Measurements from ENCODE around the gene BIRC7.
A peak's percentile ranks its signal among the peaks of the same experiment; 100 is the strongest.

The BIRC7 gene

DNA sequence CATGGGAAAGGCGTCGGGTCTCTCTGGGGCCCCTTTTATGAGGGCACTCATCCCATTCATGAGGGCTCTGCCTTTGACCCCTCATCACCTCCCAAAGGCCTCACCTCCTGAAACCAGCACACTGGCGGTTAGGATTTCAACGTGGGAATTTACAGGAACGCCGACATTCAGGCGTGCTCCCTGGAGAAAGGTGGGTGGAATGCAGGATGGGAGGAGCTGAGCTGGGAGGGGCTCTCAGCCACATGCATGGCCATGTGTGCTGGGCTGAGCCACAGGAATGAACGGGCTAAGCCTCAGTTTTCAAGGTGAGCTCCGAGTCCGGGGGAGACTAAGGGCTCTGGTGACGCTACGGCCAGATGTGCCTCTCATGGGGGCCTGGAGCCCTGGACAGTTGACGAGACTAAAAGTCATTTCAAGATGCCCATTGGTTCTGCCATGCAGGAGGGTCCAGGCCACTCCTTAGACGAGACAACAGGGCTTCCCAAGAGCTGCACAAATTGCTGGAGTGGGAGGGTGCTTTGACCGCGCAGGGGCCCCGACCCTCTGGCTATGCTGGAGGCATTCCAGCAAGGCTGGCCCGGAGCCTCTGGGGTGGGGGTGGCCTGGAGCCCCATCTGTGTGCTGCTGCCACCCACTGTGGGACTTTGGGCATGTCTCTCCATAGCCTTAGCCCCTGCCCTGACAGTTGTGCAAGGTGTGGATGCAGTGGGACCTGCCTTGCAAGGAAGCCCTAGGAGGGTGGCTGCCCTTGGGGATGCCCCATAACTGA is 33.1 kb downstream of the BIRC7 start:
- no peak for DNase-seq

DNA sequence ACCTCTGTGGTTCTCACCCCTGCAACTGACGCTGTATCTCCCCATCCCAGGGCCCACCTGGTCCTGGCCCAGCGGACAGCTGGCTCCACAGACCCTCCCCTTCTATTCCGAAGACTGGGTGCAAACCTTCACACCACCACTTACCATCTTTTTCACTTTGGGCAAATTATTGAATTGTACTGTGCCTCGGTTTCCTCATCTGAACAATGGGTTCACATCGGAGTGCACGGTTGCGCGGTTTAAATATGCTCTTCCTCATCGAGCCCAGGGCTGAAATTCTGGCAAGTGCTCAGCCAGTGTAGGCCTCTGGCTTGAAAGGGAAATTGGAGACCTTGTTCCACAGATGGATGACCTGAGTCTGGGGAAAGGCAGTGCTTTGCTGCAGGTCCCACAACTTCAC is 34.0 kb downstream of the BIRC7 start:
- no peak for DNase-seq

DNA sequence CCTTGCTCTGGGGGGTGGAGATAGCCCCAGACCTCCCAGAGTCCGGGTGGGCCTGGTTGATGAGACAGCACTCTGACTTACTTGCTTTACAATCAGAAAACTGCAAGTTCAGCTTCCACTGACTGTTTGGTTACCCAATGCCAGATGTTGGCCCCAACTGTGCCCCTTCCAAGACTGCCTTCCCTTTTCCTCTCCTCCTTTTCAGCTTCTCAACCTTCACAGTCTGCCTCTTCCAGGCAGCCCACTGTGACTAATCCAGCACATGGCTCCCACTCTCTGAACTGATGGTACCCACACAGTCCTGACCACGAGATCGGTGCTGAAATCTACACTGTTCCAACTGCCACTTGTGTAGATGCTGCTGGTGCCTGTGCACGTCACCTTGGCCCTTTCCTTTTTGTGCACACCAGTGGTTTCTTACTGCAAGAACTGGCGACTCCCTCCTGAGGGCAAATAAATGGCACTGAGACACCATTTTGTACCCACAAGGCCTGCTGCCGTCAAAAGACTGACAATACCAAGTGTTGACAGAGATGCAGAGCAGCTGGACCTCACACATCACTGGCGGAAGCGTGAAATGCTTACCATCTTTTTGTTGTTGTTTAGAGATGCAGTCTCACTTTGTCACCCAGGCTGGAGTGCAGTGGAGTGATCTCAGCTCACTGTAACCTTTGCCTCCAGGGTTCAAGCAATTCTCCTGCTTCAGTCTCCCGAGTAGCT is 35.1 kb downstream of the BIRC7 start:
- DNase-seq = no peak

DNA sequence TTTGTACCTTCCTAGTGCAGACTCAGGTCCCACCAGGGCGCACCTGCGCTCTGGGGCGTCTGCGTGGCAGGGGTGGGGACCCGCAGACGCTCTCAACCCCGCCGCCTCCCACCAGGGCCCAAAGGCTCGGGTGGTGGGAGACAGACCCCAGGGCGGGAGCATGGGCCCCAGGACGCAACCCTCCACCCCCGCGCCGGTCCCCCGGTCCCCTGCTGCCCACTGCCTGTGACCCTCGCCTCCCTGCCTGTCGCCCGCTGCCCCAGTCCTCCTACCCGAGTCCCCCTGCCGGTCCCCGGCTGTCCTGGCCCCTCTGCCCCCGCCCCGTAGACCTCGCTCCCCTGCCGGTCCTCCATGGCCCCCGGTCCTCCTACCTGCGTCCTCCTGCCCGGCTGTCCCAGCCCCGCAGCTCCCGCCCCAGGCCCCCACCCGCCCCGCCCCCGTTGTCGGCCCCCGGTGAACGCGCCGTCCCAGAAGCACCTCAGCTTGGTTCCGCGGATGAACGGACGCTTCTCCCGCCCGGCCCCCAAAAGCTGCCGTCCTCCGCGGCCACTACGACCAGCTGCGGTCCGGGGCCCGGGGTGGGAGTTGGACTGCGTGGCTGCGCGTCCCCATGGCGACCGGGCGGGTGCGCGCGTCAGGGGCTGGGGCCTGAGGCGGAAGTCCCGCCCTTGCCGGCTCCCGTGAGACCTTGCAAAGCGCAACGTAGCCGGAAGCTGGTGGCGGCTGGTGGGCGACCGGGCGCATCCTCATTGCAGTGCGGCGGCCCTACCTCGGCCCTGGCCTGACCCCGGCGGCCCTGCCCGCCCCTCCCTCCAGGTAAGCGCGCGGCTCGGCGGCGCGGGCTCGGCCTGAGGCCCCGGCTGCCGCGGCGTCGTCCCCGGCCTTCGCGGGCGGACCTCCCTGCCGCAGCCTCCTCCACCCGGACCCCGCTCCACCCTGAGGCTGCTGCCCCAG is 36.7 kb downstream of the BIRC7 start, which contains the start of gene ARFGAP1:
ARFGAP1 (plus strand) TSS at position 709 of the 954 bp plus-strand sequence. CDS start 2,768 bp downstream, outside the sequence.
- peak; percentile 84 for DNase-seq

DNA sequence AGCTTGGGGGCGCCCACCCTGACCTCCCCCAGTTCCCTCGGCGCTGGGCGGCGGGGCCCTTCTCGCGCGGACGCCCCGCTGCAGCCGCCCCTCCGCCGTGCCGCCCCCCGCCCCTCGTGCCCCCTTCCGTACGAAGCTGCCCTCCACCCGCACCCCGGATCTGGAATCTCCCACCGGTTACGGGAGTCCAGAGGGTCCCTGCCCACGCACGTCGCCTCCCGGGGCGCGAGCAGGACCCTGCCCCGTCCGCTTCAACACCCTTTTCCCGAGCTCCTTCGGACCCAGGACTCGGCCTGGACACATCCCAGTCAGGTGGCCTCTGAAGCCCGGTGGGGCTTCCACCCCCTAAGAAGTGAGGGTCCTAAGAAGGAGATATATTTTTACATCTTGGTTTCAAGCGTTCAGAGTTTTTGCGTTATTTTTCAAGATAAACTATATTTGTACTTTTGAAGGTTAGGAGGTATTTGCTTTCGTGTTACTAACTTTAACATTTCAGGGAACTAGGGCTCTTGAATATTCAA is 37.4 kb downstream of the BIRC7 start:
- DNase-seq = no peak

DNA sequence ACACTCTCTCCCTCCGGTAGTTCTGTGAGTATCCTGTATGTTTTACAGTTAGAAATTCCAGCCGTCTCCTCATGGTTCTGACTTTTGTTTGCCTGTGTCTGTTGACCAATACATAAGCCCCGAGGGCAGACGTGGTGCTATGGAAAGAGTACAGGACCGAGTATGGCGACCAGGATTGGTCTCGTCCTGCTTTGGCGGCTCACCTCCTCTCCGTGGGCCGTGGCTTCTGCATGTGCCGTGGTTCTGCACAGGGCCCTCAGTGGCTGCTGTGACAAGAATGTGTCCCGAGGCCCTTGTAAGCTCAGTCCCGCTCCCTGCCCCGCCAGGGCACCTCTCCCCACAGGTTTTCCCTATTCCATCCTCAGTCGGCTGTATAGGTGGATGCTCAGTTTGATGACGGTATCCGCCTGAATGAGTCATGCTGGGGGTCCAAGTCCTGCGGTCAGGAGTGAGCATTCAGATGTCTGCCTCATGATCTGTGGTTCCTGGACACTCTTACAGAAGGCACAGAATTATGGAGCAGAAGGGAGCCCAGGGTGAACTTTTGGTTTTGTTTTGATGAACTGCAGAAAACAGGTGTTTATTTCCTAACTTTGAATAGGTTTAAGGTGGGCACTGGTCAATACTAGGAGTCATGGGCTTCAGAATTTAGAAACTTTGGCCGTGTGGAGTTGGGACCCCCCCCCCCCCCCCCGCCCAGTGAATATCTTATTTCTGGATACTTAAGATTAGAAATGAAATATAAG is 38.1 kb downstream of the BIRC7 start:
- DNase-seq = no peak

DNA sequence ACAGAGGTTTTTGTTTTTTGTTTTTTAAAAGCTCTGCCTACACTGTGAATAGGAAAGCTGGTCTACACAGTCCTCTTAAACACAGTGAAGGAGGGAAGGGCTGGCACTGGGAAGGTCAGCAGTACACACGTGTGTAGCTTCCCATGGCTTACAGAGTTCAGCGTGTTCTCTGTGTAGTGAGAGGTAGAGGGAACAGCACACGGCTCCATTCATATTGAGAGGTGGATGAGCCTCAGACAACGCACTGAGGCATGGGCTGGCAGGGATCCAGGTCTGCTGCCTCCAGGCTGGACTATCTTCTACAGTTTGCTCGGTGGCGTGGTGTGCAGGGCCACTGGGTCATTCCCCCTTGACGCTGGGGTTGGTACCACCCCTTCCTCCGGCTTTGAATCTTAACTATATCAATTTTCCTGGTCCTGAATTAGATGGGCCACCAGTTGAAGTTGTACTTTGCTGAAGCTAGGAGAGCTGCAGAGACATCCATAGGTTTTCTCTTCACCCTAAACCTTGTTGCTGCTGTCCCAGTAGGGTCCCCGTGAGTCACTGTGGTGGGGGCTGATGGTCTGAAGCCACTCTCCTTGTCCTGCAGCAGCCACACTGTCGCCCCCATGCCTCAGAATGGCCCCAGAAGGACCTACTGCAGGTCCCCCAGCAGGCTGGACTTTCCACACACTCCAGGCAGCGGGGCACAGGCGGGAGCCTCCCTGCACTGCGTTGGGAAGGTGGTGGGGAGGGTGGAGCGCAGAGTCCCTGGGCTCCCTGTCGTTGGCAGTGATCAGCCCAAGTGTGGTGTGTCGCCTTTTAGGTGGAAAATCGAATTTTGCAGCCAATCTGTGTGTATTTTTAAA is 38.9 kb downstream of the BIRC7 start:
- no peak for DNase-seq

DNA sequence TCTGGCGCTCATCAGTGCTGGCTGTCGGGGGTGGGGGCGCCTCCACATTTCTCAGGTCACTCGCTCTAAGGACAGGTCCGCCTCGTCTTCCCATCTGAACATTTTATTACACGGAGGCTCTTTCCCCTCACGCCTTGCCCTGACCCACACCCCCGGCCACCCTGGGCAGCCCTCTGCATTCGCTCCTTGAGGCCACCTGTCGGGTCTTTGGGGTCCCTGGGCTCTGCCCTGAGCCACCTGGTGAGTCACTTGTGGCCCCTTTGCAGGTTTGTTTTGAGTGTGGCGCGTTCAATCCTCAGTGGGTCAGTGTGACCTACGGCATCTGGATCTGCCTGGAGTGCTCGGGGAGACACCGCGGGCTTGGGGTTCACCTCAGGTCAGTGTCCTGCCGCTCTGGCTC is 40.1 kb downstream of the BIRC7 start:
- DNase-seq = no peak

DNA sequence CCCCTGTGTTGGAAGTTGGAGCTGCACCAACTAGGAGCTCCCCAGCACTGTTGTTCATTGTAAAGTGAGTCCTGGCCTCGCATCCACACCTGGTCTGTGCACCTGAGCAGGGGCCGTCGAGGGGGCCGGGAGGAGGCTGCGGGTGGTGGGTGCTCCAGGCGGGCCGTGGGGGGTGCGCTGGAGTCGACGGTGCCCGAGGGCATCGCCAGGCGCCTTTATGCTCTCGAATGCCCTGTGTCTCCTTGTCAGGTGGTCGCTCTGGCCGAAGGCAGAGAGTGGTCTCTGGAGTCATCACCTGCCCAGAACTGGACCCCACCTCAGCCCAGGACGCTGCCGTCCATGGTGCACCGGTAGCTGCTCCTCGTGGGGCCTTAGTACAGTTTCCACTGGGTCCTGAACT is 41.3 kb downstream of the BIRC7 start:
- no peak for DNase-seq

DNA sequence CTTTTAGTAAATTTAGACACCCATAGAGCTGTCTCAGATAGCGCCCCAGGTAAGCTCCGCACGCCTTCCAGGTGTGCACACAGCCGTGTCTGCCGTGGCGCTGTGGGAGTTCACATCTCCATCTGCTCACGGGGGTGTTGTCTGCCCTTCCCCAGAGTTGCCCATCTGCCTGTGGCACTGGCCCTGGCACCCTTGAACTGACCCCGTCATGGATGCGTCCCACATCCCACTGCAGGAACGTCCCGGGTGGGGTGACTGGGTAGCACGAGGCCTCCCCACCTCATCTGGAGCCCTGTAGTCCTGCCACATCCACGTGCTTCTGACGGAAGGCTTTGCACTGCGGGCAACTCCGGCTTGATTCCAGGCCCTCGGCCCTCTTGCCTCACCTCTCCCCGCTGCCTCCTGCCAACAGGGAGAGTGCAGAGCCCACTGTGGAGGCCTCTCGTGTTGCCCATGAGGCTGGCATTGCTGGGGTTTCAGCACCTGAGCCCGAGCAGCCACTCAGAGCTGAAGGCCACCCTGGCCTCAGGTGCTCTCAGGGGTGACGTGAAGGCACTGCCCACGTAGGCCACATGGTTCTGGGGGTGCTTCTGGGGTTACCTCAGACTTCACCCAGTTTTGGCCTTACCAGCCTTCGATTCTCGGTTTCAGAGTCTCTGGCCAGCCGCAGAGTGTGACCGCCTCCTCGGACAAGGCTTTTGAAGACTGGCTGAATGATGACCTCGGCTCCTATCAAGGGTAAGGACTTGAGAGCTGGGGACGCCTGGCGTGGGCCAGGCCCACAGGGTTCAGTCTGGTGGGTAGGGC is 42.0 kb downstream of the BIRC7 start:
- DNase-seq = no peak

DNA sequence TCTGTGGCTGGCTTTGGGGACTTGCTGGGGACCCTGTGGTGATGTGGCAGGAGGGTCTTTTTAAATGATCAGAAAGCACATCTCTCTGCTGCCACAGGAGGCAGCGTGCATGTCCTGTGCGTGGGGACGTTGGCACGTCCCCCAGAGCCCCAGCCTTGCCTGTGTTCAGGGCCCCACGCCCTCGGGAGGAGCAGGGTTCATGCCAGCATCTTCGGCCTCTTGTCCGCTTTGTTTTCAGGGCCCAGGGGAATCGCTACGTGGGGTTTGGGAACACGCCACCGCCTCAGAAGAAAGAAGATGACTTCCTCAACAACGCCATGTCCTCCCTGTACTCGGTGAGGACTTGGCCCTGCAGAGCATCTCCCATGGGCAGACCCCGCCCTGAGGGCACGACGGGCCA is 43.0 kb downstream of the BIRC7 start:
- no peak for DNase-seq

DNA sequence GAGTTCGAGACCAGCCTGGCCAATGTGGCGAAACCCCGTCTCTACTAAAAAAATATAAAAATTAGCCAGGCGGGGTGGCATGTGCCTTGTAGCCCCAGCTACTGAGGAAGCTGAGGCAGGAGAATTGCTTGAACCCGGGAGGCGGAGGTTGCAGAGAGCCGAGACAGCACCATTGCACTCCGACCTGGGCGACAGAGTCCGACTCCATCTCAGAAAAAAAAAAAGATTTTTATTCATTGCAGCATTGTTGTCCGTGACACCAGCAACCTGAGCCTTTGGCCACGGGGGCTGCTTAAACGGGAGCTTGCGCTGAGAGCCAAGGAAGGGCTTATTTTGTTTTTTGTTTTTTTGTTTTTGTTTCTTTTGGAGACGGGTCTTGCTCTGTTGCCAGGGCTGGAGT is 44.2 kb downstream of the BIRC7 start:
- DNase-seq = no peak

DNA sequence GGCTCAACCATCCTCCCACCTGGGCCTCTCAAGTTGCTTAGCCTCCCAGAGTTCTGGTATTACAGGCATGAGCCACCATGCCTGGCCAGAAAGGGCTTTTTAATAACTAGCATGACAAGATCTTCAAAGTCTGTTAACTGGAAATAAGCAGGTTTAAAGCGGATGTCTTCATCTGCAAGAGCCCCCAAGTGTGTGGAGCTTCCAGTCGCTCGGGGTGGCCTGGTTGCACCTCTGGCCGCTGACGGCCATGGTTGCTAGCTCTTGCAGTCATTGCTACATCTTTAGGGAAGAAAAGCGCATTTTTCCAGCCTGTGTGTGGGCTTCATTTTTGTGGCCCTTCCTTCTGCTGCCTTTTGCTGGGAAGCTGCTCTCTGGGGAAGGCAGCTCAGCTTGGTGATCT is 44.7 kb downstream of the BIRC7 start:
- no peak for DNase-seq

DNA sequence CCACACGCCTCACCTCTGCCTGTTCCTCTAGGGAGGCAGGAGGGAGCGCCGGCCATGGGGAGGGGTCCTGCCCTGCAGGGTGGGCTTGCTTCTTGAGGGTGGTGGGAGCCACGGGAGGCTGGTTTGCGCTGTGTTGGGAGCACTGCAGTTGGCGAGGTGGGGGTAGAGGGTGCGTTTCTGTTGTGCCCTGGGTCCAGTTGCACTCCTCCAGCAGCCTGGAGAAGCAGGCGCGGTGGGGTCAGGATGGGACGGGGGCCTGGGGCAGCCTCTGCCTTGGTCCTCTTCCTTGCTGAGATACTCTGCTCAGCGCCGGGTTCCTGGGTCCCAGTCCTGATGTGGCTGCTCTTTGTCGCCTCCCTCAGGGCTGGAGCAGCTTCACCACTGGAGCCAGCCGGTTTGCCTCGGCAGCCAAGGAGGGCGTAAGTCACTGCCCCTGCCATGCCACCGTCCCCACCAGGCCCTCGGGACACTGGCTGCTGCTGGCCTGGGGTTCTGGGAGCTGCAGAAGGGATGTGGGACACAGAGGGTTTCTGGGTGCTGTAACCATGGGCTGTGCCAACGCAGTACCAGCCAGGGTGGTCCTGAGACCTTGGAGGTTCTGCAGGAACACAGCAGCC is 45.3 kb downstream of the BIRC7 start:
- no peak for DNase-seq

DNA sequence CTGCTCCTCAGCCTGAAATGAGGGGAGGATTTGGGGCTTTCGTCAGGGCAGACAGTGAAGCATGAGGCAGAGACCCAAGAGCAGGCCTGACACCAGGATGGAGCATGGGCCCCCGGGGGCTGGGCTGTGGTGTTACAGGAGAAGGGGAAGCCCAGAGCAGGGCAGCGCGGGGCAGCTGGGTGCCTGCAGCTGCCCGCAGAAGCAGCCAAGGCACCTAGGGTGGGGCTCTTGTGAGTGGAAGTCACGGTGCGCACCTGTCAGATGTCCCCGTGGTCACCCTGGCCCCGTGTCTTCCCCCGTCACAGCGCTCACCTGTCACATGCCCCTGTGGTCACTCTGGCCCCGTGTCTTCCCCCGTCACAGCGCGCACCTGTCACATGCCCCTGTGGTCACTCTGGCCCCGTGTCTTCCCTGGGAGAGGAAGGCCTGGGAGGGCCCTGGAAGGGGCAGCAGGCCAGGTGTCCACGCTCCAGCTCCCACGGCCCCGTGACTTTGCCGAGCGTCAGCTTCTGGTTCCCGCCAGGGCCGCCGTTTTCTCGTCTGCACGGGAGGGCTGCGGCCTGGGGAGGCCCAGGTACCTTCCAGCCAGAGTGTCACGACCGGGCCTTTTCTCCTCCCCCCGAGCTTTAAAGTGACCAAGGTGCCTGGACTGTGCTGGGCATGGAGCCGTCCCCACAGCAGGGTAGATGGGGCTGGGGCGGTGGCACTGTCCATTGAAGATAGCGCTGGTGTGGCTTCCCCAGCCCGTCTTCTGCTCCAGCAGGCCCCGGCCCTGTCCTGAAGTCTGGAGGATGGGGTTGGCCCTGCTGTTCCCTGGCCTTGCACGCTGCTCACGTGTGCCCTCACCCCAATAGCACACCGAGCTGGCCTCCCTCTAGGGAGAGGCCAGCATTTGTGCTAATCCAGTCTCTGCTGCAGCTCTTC is 46.3 kb downstream of the BIRC7 start:
- DNase-seq = no peak

DNA sequence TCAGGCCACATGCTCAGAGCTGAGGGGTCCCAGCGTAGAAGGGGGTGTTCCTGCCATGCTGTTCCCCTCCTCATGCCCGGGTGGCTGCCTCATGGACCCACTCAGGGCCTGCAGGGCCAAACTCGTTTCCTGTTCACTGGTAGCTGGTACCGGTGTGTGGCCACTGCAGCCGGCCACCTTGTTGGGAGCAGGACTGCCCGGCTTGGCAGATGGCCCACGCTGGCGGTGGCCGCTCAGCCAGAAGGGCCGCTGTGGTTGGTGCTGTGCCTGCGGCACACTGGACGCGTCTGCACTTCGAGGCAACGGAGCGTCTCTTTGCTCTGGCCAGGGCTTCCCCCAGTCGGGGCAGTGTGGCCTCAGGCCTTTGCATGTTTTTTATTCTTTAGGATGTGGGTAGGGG is 47.2 kb downstream of the BIRC7 start:
- no peak for DNase-seq

DNA sequence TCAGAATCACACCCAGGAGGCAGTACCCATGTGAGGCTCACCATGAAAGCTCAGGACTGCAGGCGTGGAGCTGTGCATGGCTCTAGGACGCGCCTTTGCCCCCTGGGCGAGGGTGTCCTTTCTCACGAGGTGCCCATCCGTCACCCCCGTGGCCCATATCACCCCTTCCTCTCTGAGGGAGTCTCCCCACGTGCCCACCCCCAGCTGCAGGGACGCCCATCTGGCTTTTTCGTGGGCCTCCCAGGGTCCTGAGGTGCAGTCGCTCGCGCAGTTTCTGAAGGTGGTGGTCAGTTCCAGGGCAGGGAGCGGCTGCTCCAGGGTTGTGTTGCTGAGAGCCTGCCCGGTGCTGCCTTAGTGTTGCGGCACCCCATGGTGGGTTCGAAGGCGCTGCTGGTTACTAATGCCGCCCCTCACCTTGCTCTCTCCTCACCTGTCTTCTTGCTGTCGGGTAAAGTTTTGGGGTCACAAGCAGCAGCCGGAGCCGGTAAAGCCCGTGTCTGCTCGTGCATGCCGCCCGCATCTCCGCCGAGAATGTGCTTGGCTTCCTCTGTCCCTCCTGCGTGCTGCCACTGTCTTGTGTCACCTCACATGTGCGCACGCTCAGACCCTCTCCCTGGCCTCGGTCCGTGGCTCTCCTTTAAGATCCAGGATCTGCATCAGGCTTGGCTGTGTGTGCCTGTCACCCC is 47.8 kb downstream of the BIRC7 start:
- no peak for DNase-seq

DNA sequence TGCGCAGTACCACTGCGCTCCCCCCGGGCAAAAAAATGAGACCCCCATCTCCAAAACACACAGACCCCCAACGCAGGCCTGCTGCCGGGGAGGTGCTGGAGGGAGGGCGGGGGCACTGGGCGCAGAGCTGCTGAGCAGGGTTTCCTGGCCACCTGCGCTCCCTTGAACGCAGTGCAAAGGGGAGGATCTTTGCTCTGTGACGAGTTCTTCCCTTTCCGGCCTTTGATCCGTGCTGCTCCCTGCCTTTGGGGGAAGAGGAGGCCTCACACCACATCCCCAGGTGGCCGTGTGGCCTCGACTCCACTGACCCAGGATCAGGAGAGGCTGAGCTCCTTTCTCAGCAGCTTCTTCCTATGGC is 48.4 kb downstream of the BIRC7 start:
- no peak for DNase-seq
